Neural cell (in vitro differentiated cells): ENCODE results near the gene RIIAD1. TPM values are rescaled to one million over a fixed set of nuclear protein-coding genes. Genes with fewer than 3 reads are reported as not detected.

ENCODE experiments used
- H2AFZ ChIP-seq: fragments of 200-600, 300-800 bp; sonication (generic), shearing (Covaris generic); 2 replicates; pipeline ENCODE4 v1.6.0; 2014; ENCODE audit warnings: low read depth, mild to moderate bottlenecking, antibody characterized with exemption, low read length, moderate library complexity
- H3F3A ChIP-seq: fragments of 200-600 bp; shearing (Covaris generic); 2 replicates; pipeline ENCODE4 v1.6.1; 2016; ENCODE audit warnings: mild to moderate bottlenecking, moderate library complexity, mixed read lengths, antibody characterized with exemption, low read length; ENCODE audit not compliant: insufficient read depth, poor library complexity, severe bottlenecking
- H3K27ac ChIP-seq: fragments of 200-600, 300-800 bp; sonication (generic), shearing (Covaris generic); 2 replicates; pipeline ENCODE4 v1.5.1; 2014; ENCODE audit warnings: mild to moderate bottlenecking, low read length, moderate library complexity
- H3K27me3 ChIP-seq: fragments of 300-800, 200-600 bp; sonication (generic), shearing (Covaris generic); 2 replicates; pipeline ENCODE4 v1.6.0; 2014; ENCODE audit warnings: mild to moderate bottlenecking, low read depth, low read length, moderate library complexity; ENCODE audit not compliant: insufficient read depth
- H3K36me3 ChIP-seq: fragments of 300-800, 200-600 bp; sonication (generic), shearing (Covaris generic); 2 replicates; pipeline ENCODE4 v1.5.1; 2014; ENCODE audit warnings: mild to moderate bottlenecking, antibody characterized with exemption, low read length, moderate library complexity; ENCODE audit not compliant: insufficient read depth
- H3K4me2 ChIP-seq: fragments of 300-800, 200-600 bp; sonication (generic), shearing (Covaris generic); 2 replicates; pipeline ENCODE4 v1.6.0; 2014; ENCODE audit warnings: mild to moderate bottlenecking, low read length
- H3K4me3 ChIP-seq: fragments of 300-800, 200-600 bp; sonication (generic), shearing (Covaris generic); 2 replicates; pipeline ENCODE4 v1.5.1; 2014; ENCODE audit warnings: mild to moderate bottlenecking, low read length, moderate library complexity
- H3K79me2 ChIP-seq: fragments of 200-600 bp; shearing (Covaris generic); replicated peaks from 2 replicates; pipeline ENCODE4 v1.6.0; 2014; ENCODE audit warnings: mild to moderate bottlenecking, low read length, moderate library complexity; ENCODE audit not compliant: insufficient read depth
- H3K9ac ChIP-seq: fragments of 300-800, 200-600 bp; sonication (generic), shearing (Covaris generic); 2 replicates; pipeline ENCODE4 v1.6.1; 2016; ENCODE audit warnings: mild to moderate bottlenecking, low read length, mixed read lengths
- H3K9me2 ChIP-seq: fragments of 200-600 bp; shearing (Covaris generic); 2 replicates; pipeline ENCODE4 v1.6.1; 2016; ENCODE audit warnings: mild to moderate bottlenecking, low read length, mixed read lengths; ENCODE audit not compliant: insufficient read depth
- H3K9me3 ChIP-seq: fragments of 200-600, 300-800 bp; sonication (generic), shearing (Covaris generic); 2 replicates; pipeline ENCODE4 v1.6.1; 2016; ENCODE audit warnings: mild to moderate bottlenecking, mixed run types, low read length, moderate library complexity, mixed read lengths
- H4K20me1 ChIP-seq: fragments of 200-600 bp; shearing (Covaris generic); 2 replicates; pipeline ENCODE4 v1.6.1; 2016; ENCODE audit warnings: mild to moderate bottlenecking, mixed run types; ENCODE audit not compliant: insufficient read depth
- MXI1 ChIP-seq: fragments of 450-650 bp; conservative IDR thresholded peaks from 2 replicates; pipeline ENCODE4 v1.6.1; 2014; ENCODE audit warnings: antibody characterized with exemption, mild to moderate bottlenecking; ENCODE audit not compliant: poor library complexity, severe bottlenecking
- POLR2AphosphoS5 ChIP-seq: IDR thresholded peaks from 2 replicates; pipeline ENCODE4 v1.6.1; 2012
- SMC3 ChIP-seq: fragments of 450-650 bp; conservative IDR thresholded peaks from 2 replicates; pipeline ENCODE4 v1.6.1; 2014; ENCODE audit warnings: antibody characterized with exemption, mild to moderate bottlenecking, moderate library complexity; ENCODE audit not compliant: poor library complexity
- polyA plus RNA-seq: library from polyadenylated mRNA; depleted of rRNA; stranded (reverse); fragments of >200 nt; gene quantifications from 2 replicates; pipeline ENCODE4 v1.2.3, GENCODE V29; 2014
- TF ChIP-seq, protein P1 (sequence below): IDR thresholded peaks from 2 replicates; pipeline ENCODE4 v1.6.1; 2012; ENCODE audit warnings: borderline replicate concordance

RIIAD1 gene
- polyA plus RNA-seq, 1 donor from 2014 or later: 23.5 TPM

- no peaks in the 10 kb centered on the region for H3K27me3 ChIP-seq
- TF ChIP-seq POLR2AphosphoS5 (no peak), SMC3 (no peak), MXI1 (no peak)
- TF ChIP-seq, protein P1, sequence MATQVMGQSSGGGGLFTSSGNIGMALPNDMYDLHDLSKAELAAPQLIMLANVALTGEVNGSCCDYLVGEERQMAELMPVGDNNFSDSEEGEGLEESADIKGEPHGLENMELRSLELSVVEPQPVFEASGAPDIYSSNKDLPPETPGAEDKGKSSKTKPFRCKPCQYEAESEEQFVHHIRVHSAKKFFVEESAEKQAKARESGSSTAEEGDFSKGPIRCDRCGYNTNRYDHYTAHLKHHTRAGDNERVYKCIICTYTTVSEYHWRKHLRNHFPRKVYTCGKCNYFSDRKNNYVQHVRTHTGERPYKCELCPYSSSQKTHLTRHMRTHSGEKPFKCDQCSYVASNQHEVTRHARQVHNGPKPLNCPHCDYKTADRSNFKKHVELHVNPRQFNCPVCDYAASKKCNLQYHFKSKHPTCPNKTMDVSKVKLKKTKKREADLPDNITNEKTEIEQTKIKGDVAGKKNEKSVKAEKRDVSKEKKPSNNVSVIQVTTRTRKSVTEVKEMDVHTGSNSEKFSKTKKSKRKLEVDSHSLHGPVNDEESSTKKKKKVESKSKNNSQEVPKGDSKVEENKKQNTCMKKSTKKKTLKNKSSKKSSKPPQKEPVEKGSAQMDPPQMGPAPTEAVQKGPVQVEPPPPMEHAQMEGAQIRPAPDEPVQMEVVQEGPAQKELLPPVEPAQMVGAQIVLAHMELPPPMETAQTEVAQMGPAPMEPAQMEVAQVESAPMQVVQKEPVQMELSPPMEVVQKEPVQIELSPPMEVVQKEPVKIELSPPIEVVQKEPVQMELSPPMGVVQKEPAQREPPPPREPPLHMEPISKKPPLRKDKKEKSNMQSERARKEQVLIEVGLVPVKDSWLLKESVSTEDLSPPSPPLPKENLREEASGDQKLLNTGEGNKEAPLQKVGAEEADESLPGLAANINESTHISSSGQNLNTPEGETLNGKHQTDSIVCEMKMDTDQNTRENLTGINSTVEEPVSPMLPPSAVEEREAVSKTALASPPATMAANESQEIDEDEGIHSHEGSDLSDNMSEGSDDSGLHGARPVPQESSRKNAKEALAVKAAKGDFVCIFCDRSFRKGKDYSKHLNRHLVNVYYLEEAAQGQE: no peak
- H3K79me2 ChIP-seq: peaks cover 21% of the 10 kb centered on the region
- no peak overlapping the region for H3K4me3 ChIP-seq
- H2AFZ ChIP-seq: no peak overlapping the region
- no peak overlapping the region for H3K4me2 ChIP-seq
- no peaks in the 10 kb centered on the region for H3K9me2 ChIP-seq
- H3F3A ChIP-seq: no peaks in the 10 kb centered on the region
- H4K20me1 ChIP-seq: no peaks in the 10 kb centered on the region
- H3K27ac ChIP-seq: no peak overlapping the region
- H3K9me3 ChIP-seq: no peaks in the 10 kb centered on the region
- peaks cover 7% of the 10 kb centered on the region for H3K36me3 ChIP-seq
- no peak overlapping the region for H3K9ac ChIP-seq
Observed at GRCh38 chr1:151705146-151705545, 16.2 kb upstream of the RIIAD1 start.

DNA sequence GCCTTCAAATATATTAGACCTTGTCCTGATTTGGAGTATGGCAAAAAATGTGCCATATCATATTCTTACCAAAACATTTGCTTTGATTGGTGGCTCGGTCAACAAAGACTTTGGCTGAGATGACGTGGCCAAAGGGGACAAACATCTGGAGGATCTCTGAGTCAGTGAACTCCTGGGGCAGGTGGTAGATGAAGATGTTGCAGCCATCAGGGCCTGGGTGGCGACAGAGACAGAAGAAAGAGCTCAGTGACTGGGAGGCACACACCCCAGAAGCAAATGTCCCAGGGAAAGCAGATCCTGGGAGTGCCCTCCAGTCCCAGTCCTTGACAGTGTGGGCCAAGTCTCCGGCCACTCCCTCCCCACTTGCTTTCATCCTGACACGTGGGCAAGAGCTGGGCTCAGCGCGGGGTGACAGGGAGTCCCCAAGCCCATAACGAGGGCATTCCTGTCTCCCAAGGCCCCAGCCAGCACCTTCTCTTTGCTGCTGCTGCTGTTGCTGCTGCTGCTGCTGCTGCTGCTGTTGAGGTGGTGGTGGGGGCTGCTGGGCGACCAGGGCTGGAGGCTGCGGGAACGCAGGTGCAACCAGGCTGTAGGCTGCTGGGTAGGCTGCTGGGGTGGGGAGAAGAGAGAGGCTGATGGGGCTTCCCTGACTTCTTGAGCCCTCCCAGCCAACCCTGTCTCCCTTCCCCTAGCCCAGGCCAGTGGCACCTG lies 15.4 kb upstream of the RIIAD1 start:
- no peaks in the 10 kb centered on the region for H3K9me3 ChIP-seq
- peaks cover 7% of the 10 kb centered on the region for H3K36me3 ChIP-seq
- H3K9me2 ChIP-seq: no peaks in the 10 kb centered on the region
- no peak overlapping the region for H2AFZ ChIP-seq
- H3K27ac ChIP-seq: no peak overlapping the region
- H3K9ac ChIP-seq: no peak overlapping the region
- TF ChIP-seq MXI1: no peak
- TF ChIP-seq, protein P1: no peak
- H3K79me2 ChIP-seq: peaks cover 28% of the 10 kb centered on the region
- no peak overlapping the region for H3K4me3 ChIP-seq
- no peak overlapping the region for H3K4me2 ChIP-seq
- no peaks in the 10 kb centered on the region for H3K27me3 ChIP-seq
- no peaks in the 10 kb centered on the region for H4K20me1 ChIP-seq
- H3F3A ChIP-seq: no peaks in the 10 kb centered on the region
